ENCODE data around the gene NCBP2L. TPM values are rescaled to one million over a fixed set of nuclear protein-coding genes. Genes with fewer than 3 reads are reported as not detected.

Gene NCBP2L
- total and polyA plus RNA-seq, 2 donors (not counting 3 experiments of a cell fraction or from before 2014, with no cell fraction given), result not detected

- FAIRE-seq (peak; percentile 53), DNase-seq (ENCODE audit: low read depth, low spot score) (no peak)
- no peaks in the 10 kb centered on the region for H3K9me1 ChIP-seq (replicated peaks; ENCODE audit: control insufficient read depth, extremely low read depth, insufficient read depth, low read length)
- H3K9me3 ChIP-seq (replicated peaks; ENCODE audit: control insufficient read depth, insufficient read depth, low read length), result no peaks in the 10 kb centered on the region
- no peaks in the 10 kb centered on the region for H3K79me2 ChIP-seq (ENCODE audit: control insufficient read depth, insufficient read depth, low read length)
- H3K4me3 ChIP-seq (replicated peaks in 1 of 3; ENCODE audit: insufficient read depth in 1 of 3, low read depth in 1 of 3, low read length in 3 of 3), result no peak overlapping the region
- H3K4me1 ChIP-seq (ENCODE audit: control insufficient read depth, extremely low read depth, insufficient read depth, low read length), result no peaks in the 10 kb centered on the region
- no peaks in the 10 kb centered on the region for H4K20me1 ChIP-seq (replicated peaks; ENCODE audit: control insufficient read depth, extremely low read depth, insufficient read depth, low read length)
- no peak overlapping the region for H3K4me2 ChIP-seq (ENCODE audit: insufficient read depth, low read length)
- TF ChIP-seq EZH2 (IDR thresholded peaks at IDR 0.05; ENCODE audit: borderline replicate concordance, low read depth, low read length, severe bottlenecking), result no peak
- no peak for TF ChIP-seq JUN (IDR thresholded peaks at IDR 0.05; ENCODE audit: borderline replicate concordance, insufficient read depth, insufficient read length, low read depth)
- TF ChIP-seq GATA2 (IDR thresholded peaks at IDR 0.05; ENCODE audit: insufficient read depth, insufficient read length, low read depth, low read length), result no peak
- no peak for TF ChIP-seq MYC (IDR thresholded peaks at IDR 0.05; ENCODE audit: low read depth, low read length)
- TF ChIP-seq CTCF (IDR thresholded peaks at IDR 0.05; ENCODE audit: extremely low read depth in 1 of 2, insufficient read depth in 1 of 2, low read depth in 1 of 2, low read length in 2 of 2), result no peak
- no peak for TF ChIP-seq POLR2AphosphoS5 (IDR thresholded peaks at IDR 0.05; ENCODE audit: insufficient read depth, low read depth, low read length)
- no peak for TF ChIP-seq FOS (IDR thresholded peaks at IDR 0.05; ENCODE audit: borderline replicate concordance, insufficient read depth, low read length)
- TF ChIP-seq POLR2A (IDR thresholded peaks at IDR 0.05; ENCODE audit: low read depth, low read length), result no peak
- TF ChIP-seq MAX (IDR thresholded peaks at IDR 0.05; ENCODE audit: insufficient read depth, insufficient read length), result no peak
- BruUV-seq (replicated peaks), result no TSS peak
- H3K27me3 ChIP-seq (ENCODE audit: control insufficient read depth in 2 of 2, insufficient read depth in 2 of 2, low read length in 2 of 2), result no peaks in the 10 kb centered on the region
- dilution Hi-C loops (cut with MboI; ENCODE audit: extremely low pct_ligation_motif_present, low sequenced_read_pairs), result no loop called here
- CTCF ChIA-PET, result interaction anchor here (1.7 kb wide), 1 partner anchor 22 kb away, joined by 4 read pairs; no protein-coding TSS in a partner anchor
- no peak overlapping the region for H3K9ac ChIP-seq (replicated peaks; ENCODE audit: extremely low read depth, insufficient read depth, low read length)
- H3K36me3 ChIP-seq (ENCODE audit: control insufficient read depth in 2 of 2, extremely low read depth in 1 of 2, insufficient read depth in 2 of 2, low read length in 2 of 2), result no peaks in the 10 kb centered on the region
- intact Hi-C loops (cut with micrococcal nuclease), result no loop called here
- H2AFZ ChIP-seq (ENCODE audit: low read depth, low read length), result no peak overlapping the region
- POLR2A ChIA-PET, result no interaction called here
- no peak overlapping the region for H3K27ac ChIP-seq (ENCODE audit: insufficient read depth, low read depth, low read length)
Measured at GRCh38 chrX:107753187-107753586, 24.3 kb upstream of the NCBP2L start.

Measured in endothelial cell of umbilical vein (primary cell).